ENCODE results near the gene HIPK2. TPM values are rescaled to one million over a fixed set of nuclear protein-coding genes. Genes with fewer than 3 reads are reported as not detected.
A peak's percentile ranks its signal among the peaks of the same experiment; 100 is the strongest.

HIPK2 gene
- polyA plus RNA-seq, 3 donors = 1.6 to 12.1 (median 3.0) TPM

- Histone ChIP-seq H3K4me1 (ENCODE audit: control insufficient read depth in 1 of 2, insufficient read depth in 2 of 2, low read length in 2 of 2) (peaks cover 19 to 40% of the 10 kb centered on the region in 2 donors), H3K9ac (ENCODE audit: insufficient read depth, low read length, poor library complexity, severe bottlenecking) (no peak overlapping the region), H3K79me2 (ENCODE audit: insufficient read depth, low read length) (peaks cover 94% of the 10 kb centered on the region), H3K4me3 (replicated peaks in 1 of 3; ENCODE audit: low read depth in 2 of 3, low read length in 3 of 3) (no peak overlapping the region), H3K9me3 (replicated peaks in 1 of 2; ENCODE audit: control insufficient read depth in 1 of 2, insufficient read depth in 1 of 2, low read length in 2 of 2) (no peaks in the 10 kb centered on the region), H3K4me2 (replicated peaks; ENCODE audit: extremely low read depth, low read length, poor library complexity, severe bottlenecking) (no peak overlapping the region), H3K27me3 (ENCODE audit: control insufficient read depth in 2 of 2, insufficient read depth in 2 of 2, low read length in 2 of 2) (no peaks in the 10 kb centered on the region), H4K20me1 (ENCODE audit: insufficient read depth, low read length) (peaks cover 28% of the 10 kb centered on the region), H3K27ac (ENCODE audit: low read depth in 1 of 2, low read length in 2 of 2) (peak overlapping the region in 1 of 2 donors; percentile 29), H2AFZ (ENCODE audit: insufficient read depth, low read depth, low read length, poor library complexity, severe bottlenecking) (no peak overlapping the region), H3K36me3 (replicated peaks in 1 of 2; ENCODE audit: control insufficient read depth in 1 of 2, insufficient read depth in 2 of 2, low read length in 2 of 2) (peaks cover 10 to 24% of the 10 kb centered on the region in 2 donors)
- H3K4me1 Mint-ChIP-seq = peaks cover 61% of the 10 kb centered on the region
- H3K27me3 Mint-ChIP-seq (ENCODE audit: low read depth in 3 of 3) = peaks cover 0 to 3% (median 0%) of the 10 kb centered on the region in 3 donors
- no peak overlapping the region for H3K4me3 Mint-ChIP-seq
- WGBS (ENCODE audit: insufficient coverage) = 57% methylated on average over 3 of the region's 10 CpGs
- H3K9me3 Mint-ChIP-seq = peaks cover 0 to 5% (median 4%) of the 10 kb centered on the region in 7 donors
- H3K27ac Mint-ChIP-seq = peak overlapping the region in 4 of 7 donors; percentile 1 to 82 (median 67)
- TF ChIP-seq CTCF (IDR thresholded peaks at IDR 0.05) = no peak
- intact Hi-C loops (cut with micrococcal nuclease) = loop anchor here in 1 of 2 donors (10.0 kb wide), 1 partner anchor 93 kb away; no protein-coding TSS in a partner anchor
- H3K36me3 Mint-ChIP-seq = peaks cover 57 to 70% of the 10 kb centered on the region in 2 donors
- no peak for DNase-seq
Measured at GRCh38 chr7:139737221-139738100, 40.3 kb downstream of the HIPK2 start.

GRCh38 chr7:139735912-139736595, 41.7 kb downstream of the HIPK2 start:
- H3K4me1 Mint-ChIP-seq = peaks cover 73% of the 10 kb centered on the region
- peaks cover 0 to 5% (median 4%) of the 10 kb centered on the region in 7 donors for H3K9me3 Mint-ChIP-seq
- Histone ChIP-seq H2AFZ (ENCODE audit: insufficient read depth, low read depth, low read length, poor library complexity, severe bottlenecking) (no peak overlapping the region), H3K36me3 (replicated peaks in 1 of 2; ENCODE audit: control insufficient read depth in 1 of 2, insufficient read depth in 2 of 2, low read length in 2 of 2) (peaks cover 10 to 16% of the 10 kb centered on the region in 2 donors), H4K20me1 (ENCODE audit: insufficient read depth, low read length) (peaks cover 23% of the 10 kb centered on the region), H3K79me2 (ENCODE audit: insufficient read depth, low read length) (peaks cover 89% of the 10 kb centered on the region), H3K9me3 (replicated peaks in 1 of 2; ENCODE audit: control insufficient read depth in 1 of 2, insufficient read depth in 1 of 2, low read length in 2 of 2) (no peaks in the 10 kb centered on the region), H3K4me3 (replicated peaks in 1 of 3; ENCODE audit: low read depth in 2 of 3, low read length in 3 of 3) (no peak overlapping the region), H3K27ac (ENCODE audit: low read depth in 1 of 2, low read length in 2 of 2) (no peak overlapping the region), H3K4me1 (ENCODE audit: control insufficient read depth in 1 of 2, insufficient read depth in 2 of 2, low read length in 2 of 2) (peaks cover 33 to 54% of the 10 kb centered on the region in 2 donors), H3K9ac (ENCODE audit: insufficient read depth, low read length, poor library complexity, severe bottlenecking) (no peak overlapping the region), H3K27me3 (ENCODE audit: control insufficient read depth in 2 of 2, insufficient read depth in 2 of 2, low read length in 2 of 2) (no peaks in the 10 kb centered on the region), H3K4me2 (replicated peaks; ENCODE audit: extremely low read depth, low read length, poor library complexity, severe bottlenecking) (no peak overlapping the region)
- peak overlapping the region in 6 of 7 donors; percentile 32 to 85 (median 44) for H3K27ac Mint-ChIP-seq
- TF ChIP-seq CTCF (IDR thresholded peaks at IDR 0.05) = no peak
- H3K4me3 Mint-ChIP-seq = peak overlapping the region in 1 of 2 donors; percentile 21
- intact Hi-C loops (cut with micrococcal nuclease) = loop anchor here in 1 of 2 donors (10.0 kb wide), 1 partner anchor 91 kb away; no protein-coding TSS in a partner anchor
- 94% methylated on average over 9 of the region's 9 CpGs for WGBS (ENCODE audit: insufficient coverage)
- no peak for DNase-seq
- H3K36me3 Mint-ChIP-seq = peaks cover 49 to 62% of the 10 kb centered on the region in 2 donors
- peaks cover 0 to 2% (median 0%) of the 10 kb centered on the region in 3 donors for H3K27me3 Mint-ChIP-seq (ENCODE audit: low read depth in 3 of 3)

Data from CD14-positive monocyte (primary cell).